HG03558 (cell line): ENCODE results near the gene UBASH3B.

Source experiments
- ATAC-seq: cut with Tn5 transposase; IDR thresholded peaks from one replicate; pipeline ENCODE4 v1.9.1; 2021; ENCODE audit warnings: moderate number of reproducible peaks; ENCODE audit not compliant: unreplicated experiment; ENCODE audit errors: extremely low read depth

UBASH3B gene

DNA sequence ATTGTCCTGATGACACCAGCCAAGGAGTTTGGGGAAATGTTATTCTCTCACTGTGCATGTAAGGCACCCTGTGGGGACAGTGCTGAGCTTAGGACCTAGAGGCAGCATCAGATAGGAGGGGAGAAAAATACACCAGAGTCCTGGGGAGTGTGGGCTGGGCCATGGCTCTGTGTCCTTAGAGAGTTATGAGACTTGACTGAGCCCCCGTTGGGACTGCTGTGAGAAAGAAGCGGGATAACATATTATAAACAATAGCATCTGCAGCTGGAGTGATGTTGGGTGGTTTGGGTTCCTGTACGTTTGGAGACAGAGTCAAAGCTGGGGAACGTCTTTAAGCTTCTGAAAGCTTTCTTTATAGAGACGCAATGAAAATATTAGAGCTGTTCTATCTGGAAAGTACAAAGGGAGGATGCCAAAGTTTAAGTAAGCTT, 91.8 kb downstream of the UBASH3B start:
- no peak for ATAC-seq

- ATAC-seq = peak; percentile 77
Measured at GRCh38 chr11:122749005-122749687, 93.6 kb downstream of the UBASH3B start.

- no peak for ATAC-seq
Measured at GRCh38 chr11:122750049-122750448, 94.5 kb downstream of the UBASH3B start.

DNA sequence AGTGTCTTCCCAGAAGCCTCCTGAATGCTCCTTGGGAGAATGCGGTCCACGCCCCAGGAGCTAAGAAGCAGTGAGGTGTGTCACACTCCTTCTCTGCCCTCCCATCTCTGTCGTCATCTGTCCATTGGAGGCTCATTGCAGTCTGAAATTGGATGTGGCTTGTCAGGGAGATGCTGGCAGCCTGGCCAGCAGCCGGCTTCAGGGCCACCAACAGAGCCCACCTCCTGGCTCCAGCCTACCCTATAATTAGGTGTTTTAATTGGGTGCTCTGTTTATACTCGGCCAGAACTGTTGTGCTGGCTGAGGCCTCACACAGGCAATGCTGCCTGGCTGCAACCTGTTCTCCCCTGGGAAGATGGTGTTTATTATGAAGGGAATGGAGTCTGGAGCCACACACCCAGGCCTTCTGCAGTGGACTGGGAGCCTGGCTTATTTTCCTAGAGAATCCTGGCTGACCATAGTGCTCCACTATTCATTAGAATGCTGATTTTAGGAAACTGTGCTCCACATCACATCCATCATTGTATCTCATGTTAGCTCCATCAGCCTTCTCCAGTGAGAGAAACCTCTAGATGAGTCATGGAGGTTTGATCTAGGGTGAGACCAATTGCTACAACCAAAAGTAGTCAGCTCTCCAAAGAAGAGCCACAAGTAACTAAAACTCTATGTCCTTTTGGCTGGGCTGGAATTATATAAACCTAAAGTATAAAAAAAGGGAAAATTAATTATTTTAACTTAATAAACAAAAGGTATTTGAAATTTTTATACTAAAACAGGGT, 96.0 kb downstream of the UBASH3B start:
- ATAC-seq = no peak

DNA sequence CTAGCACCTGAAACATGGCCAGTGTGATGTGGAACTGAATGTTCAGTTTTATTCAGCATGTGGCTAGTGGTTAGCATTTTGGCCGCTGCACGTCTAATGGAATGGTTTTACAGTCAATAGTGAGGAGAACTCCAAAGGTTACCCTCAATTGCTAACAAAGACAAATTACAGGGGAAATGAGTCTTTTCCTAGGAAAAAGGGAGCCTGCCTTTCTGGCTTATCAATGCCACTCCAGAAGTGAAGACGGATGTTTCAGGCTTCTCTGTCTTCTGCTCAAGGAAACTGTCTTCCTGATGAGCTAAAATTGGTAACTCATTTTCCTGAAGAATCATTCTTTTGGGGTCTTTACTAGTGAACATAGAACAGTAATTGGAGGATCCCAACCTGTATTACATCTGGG, 98.5 kb downstream of the UBASH3B start:
- ATAC-seq = no peak

GRCh38 chr11:122754553-122755322, 99.2 kb downstream of the UBASH3B start:
- ATAC-seq = no peak

GRCh38 chr11:122755409-122755808, 99.9 kb downstream of the UBASH3B start:
- no peak for ATAC-seq

- no peak for ATAC-seq
Measured at GRCh38 chr11:122755941-122756340, 100.4 kb downstream of the UBASH3B start.

GRCh38 chr11:122756417-122756816, 100.9 kb downstream of the UBASH3B start:
- ATAC-seq = no peak

- no peak for ATAC-seq
Measured at GRCh38 chr11:122757201-122757600, 101.7 kb downstream of the UBASH3B start.

- no peak for ATAC-seq
Measured at GRCh38 chr11:122758339-122758738, 102.8 kb downstream of the UBASH3B start.

DNA sequence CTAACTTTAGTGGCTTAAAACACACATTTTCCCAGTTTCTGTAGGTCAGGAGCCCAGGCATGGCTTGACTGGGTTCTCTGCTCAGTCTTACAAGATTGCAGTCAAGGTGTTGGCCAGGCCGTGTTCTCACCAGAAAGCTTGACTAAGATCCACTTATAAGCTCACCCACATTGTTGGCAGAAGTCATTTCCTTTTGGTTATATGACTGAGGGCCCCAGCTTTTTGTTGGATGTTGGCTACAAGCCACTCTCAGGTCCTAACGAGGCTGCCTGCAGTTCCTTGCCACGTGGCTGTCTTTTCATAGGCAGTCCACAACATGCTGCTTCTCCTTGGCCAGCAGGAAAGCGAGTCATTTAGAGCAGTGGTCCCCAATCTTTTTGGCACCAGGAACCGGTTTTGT, 103.5 kb downstream of the UBASH3B start:
- no peak for ATAC-seq

- ATAC-seq = no peak
Measured at GRCh38 chr11:122763108-122763507, 107.6 kb downstream of the UBASH3B start.

- ATAC-seq = no peak
Measured at GRCh38 chr11:122764371-122765090, 109.0 kb downstream of the UBASH3B start.

- no peak for ATAC-seq
Measured at GRCh38 chr11:122765487-122766131, 110.1 kb downstream of the UBASH3B start.

- no peak for ATAC-seq
Measured at GRCh38 chr11:122769126-122769780, 113.7 kb downstream of the UBASH3B start.

DNA sequence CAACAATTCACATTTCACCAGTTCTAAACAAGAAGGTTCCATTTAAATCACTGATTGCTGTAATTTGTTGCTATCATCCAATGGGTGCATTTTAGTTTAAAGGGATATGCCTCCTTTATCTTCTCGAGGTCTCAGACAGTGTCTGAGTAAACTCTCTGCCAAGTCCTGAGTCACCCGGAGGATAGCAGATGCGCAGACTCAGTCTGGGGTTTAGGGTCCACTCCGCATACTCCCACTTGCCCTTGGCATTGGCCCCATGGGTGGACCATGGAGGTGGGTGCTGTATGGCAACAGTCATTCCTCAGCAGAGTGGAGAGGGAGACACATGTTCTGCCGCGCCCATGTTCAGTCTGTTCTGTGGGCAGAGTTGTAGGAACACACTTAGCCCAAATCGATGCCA, 117.4 kb downstream of the UBASH3B start:
- ATAC-seq = no peak

DNA sequence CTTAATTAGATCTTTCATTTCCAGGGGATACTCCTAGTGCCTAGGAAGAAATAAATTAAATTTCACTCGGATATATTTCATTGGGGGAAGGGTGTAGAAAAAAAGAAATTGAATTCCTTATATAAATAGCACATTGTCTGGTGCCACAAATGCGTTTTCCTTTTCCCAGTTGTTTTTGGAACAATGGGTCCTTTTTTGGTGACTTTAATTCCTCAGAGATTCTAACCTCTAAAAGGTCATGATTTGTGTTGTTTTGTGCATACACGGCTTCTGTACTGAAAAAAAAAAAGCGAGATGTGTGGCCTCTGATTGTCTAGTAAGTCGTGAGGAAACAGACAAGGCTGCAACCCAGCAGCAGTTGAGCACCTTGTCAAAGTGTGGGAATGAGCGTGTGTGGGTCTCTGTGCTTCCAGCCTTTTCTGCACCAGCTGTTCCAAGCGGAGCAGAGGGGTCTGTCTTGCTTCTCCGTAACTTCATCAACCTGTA, 118.3 kb downstream of the UBASH3B start:
- ATAC-seq = no peak

DNA sequence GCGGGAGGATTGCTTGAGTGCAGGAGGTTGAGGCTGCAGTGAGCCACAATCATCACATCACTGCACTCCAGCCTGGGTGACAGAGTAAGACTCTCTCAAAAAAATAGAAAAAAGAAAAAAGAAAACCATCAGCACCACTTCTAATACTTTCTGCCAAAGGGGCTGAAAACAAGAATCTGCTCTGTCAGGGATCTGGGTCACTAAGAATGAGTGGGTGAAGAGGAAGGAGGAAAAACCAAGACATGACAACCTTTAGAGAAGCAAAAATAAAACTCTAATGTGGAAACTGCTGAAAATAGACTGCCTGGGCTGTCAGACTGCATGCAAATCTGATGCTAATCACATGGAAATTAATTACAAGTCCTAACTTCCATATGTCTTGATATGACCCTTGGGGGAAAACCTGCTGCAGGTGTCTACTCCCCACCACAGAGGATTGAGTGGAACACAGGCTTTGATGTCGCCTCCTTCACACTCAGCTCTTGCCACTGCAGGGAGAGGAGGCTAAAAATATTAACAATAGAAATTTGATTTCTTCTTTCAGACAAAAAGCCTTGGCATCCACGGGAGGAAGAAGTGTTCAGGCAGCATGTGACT, 120.3 kb downstream of the UBASH3B start:
- no peak for ATAC-seq
